GM23338 (cell line): ENCODE data around the gene AK9. TPM values are rescaled to one million over a fixed set of nuclear protein-coding genes. Genes with fewer than 3 reads are reported as not detected.

ENCODE experiments used
- ATAC-seq: fragments of 200-7000 bp; cut with Tn5 transposase; 3 replicates; pipeline ENCODE4 v1.9.1; 2020
- DNase-seq: peaks from one replicate; pipeline ENCODE4 v3.0.0-alpha.2; 2015; ENCODE audit warnings: low spot score
- H2AFZ ChIP-seq: fragments of 200-600 bp; sonication (generic); 2 replicates; pipeline ENCODE4 v1.8.0; 2016; ENCODE audit warnings: antibody characterized with exemption, mild to moderate bottlenecking, moderate library complexity
- H3F3A ChIP-seq: fragments of 200-600 bp; sonication (generic); replicated peaks from 2 replicates; pipeline ENCODE4 v1.8.0; 2017; ENCODE audit warnings: antibody characterized with exemption, mixed run types, low read depth
- H3K27ac ChIP-seq: fragments of 200-600 bp; sonication (generic); 2 replicates; pipeline ENCODE4 v1.6.1; 2016; ENCODE audit warnings: low read depth
- H3K27me3 ChIP-seq: fragments of 200-600 bp; sonication (generic); 2 replicates; pipeline ENCODE4 v1.8.0; 2016; ENCODE audit warnings: mild to moderate bottlenecking, mixed run types, moderate library complexity; ENCODE audit not compliant: insufficient read depth
- H3K36me3 ChIP-seq: fragments of 200-600 bp; sonication (generic); 2 replicates; pipeline ENCODE4 v1.8.0; 2016; ENCODE audit warnings: mild to moderate bottlenecking; ENCODE audit not compliant: insufficient read depth
- H3K4me1 ChIP-seq: fragments of 200-600 bp; sonication (generic); 2 replicates; pipeline ENCODE4 v1.8.0; 2016; ENCODE audit warnings: mild to moderate bottlenecking, moderate library complexity; ENCODE audit not compliant: insufficient read depth
- H3K4me2 ChIP-seq: fragments of 200-600 bp; sonication (generic); 2 replicates; pipeline ENCODE4 v1.7.1; 2017; ENCODE audit warnings: mixed run types
- H3K4me3 ChIP-seq: fragments of 200-600 bp; sonication (generic); 2 replicates; pipeline ENCODE4 v1.6.1; 2016; ENCODE audit warnings: mixed run types
- H3K79me2 ChIP-seq: fragments of 200-600 bp; sonication (generic); replicated peaks from 2 replicates; pipeline ENCODE4 v1.8.0; 2017; ENCODE audit warnings: mild to moderate bottlenecking; ENCODE audit not compliant: insufficient read depth
- H3K9me2 ChIP-seq: fragments of 200-600 bp; sonication (generic); 2 replicates; pipeline ENCODE4 v1.8.0; 2017; ENCODE audit not compliant: insufficient read depth
- H4K20me1 ChIP-seq: fragments of 200-600 bp; sonication (generic); replicated peaks from 2 replicates; pipeline ENCODE4 v1.8.0; 2017; ENCODE audit warnings: mild to moderate bottlenecking; ENCODE audit not compliant: insufficient read depth
- H3K27ac Mint-ChIP-seq: 2 replicates; pipeline ENCODE4 v1.8.0; 2020; ENCODE audit warnings: inconsistent platforms, mild to moderate bottlenecking, moderate library complexity, mixed read lengths
- H3K27me3 Mint-ChIP-seq: 3 replicates; pipeline ENCODE4 v1.8.0; 2022; ENCODE audit warnings: low read depth, mild to moderate bottlenecking, moderate library complexity, mixed read lengths, inconsistent platforms; ENCODE audit not compliant: insufficient read depth, poor library complexity
- H3K36me3 Mint-ChIP-seq: 3 replicates; pipeline ENCODE4 v1.8.0; 2021; ENCODE audit warnings: low read depth, mild to moderate bottlenecking, inconsistent platforms, moderate library complexity, mixed read lengths
- H3K4me1 Mint-ChIP-seq: 3 replicates; pipeline ENCODE4 v1.8.0; 2020; ENCODE audit warnings: mild to moderate bottlenecking, inconsistent platforms, mixed read lengths
- H3K4me3 Mint-ChIP-seq: 3 replicates; pipeline ENCODE4 v1.8.0; 2021; ENCODE audit warnings: moderate library complexity, mild to moderate bottlenecking, inconsistent platforms, mixed read lengths
- H3K9me3 Mint-ChIP-seq: 3 replicates; pipeline ENCODE4 v1.8.0; 2020; ENCODE audit warnings: moderate library complexity, mild to moderate bottlenecking, inconsistent platforms, mixed read lengths
- CREB1 ChIP-seq: fragments of 250-450 bp; sonication (Bioruptor Pico); IDR thresholded peaks from 2 replicates; pipeline ENCODE4 v1.5.0; 2020; ENCODE audit warnings: low read depth, mild to moderate bottlenecking, moderate library complexity
- ETS1 ChIP-seq: IDR thresholded peaks from 2 replicates; pipeline ENCODE4 v1.6.1; 2016; ENCODE audit warnings: antibody characterized with exemption
- EZH2phosphoT487 ChIP-seq: fragments of 200-600 bp; sonication (generic); IDR thresholded peaks from one replicate; pipeline ENCODE4 v1.8.1; 2018; ENCODE audit warnings: antibody characterized with exemption; ENCODE audit not compliant: unreplicated experiment
- JUNB ChIP-seq: IDR thresholded peaks from one replicate; pipeline ENCODE4 v1.6.1; 2016; ENCODE audit warnings: antibody characterized with exemption; ENCODE audit not compliant: unreplicated experiment
- STAT1 ChIP-seq: IDR thresholded peaks from one replicate; pipeline ENCODE4 v1.6.1; 2016; ENCODE audit warnings: antibody characterized with exemption; ENCODE audit not compliant: unreplicated experiment
- ZNF114 ChIP-seq: fragments of 250-450 bp; sonication (Bioruptor Pico); IDR thresholded peaks from 2 replicates; pipeline ENCODE4 v1.5.0; 2020; ENCODE audit warnings: mild to moderate bottlenecking, moderate library complexity
- ZNF331 ChIP-seq: fragments of 250-450 bp; sonication (Bioruptor Pico); IDR thresholded peaks from 2 replicates; pipeline ENCODE4 v1.5.0; 2020; ENCODE audit warnings: low read depth, mild to moderate bottlenecking, moderate library complexity
- polyA plus RNA-seq: library from polyadenylated mRNA; unstranded; fragments of >200 nt; fragmentation: Nextera tagmentation; extraction: Ambion mirVana; gene quantifications from 2 replicates; pipeline ENCODE4 v1.2.1, GENCODE V29; 2016
- total RNA-seq: library from RNA; depleted of rRNA; stranded (reverse); fragments of >200 nt; shearing (Covaris generic); gene quantifications from 2 replicates; pipeline ENCODE4 v1.2.3, GENCODE V29; 2014
- TF ChIP-seq, protein P1 (sequence below): IDR thresholded peaks from one replicate; pipeline ENCODE4 v1.6.1; 2018; ENCODE audit warnings: antibody characterized with exemption; ENCODE audit not compliant: unreplicated experiment
- TF ChIP-seq, protein P2 (sequence below), 2 experiments: fragments of 200-600 bp in 1 of 2; sonication (generic) in 1 of 2; conservative IDR thresholded peaks; 2 replicates each; pipeline versions ENCODE4 v1.5.1 to v1.6.1; 2016 to 2017; ENCODE audit warnings: antibody characterized with exemption in 2 of 2, low read depth in 2 of 2, mild to moderate bottlenecking in 2 of 2, moderate library complexity in 1 of 2
- TF ChIP-seq, protein P3 (sequence below): fragments of 250-450 bp; sonication (Bioruptor Pico); IDR thresholded peaks from 2 replicates; pipeline ENCODE4 v1.5.0; 2020; ENCODE audit warnings: mild to moderate bottlenecking, moderate library complexity

The AK9 gene
- total and polyA plus RNA-seq, 2 experiments from 2014 or later = 2.0 to 6.4 TPM

DNA sequence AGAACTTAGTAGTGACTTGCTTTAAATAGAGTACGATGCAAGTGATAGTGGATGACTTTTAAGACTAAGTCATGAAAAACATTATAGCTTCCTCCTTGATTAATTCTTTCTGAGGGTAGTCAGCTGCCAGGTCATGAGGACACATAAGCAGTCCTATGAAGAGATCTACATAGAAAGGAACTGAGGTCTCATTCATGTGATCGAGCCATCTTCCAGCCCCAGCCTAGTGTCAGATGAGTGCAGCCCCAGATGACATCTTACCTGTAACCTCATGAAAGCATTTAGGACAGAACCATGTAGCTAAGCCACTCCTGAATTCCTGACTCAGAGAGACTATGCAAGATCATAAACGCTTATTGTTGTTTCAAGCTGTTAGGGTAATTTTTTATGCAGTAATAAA lies 67.7 kb downstream of the AK9 start:
- H3K4me1 Mint-ChIP-seq = no peaks in the 10 kb centered on the region
- no peaks in the 10 kb centered on the region for H3K36me3 Mint-ChIP-seq
- Histone ChIP-seq H4K20me1 (no peaks in the 10 kb centered on the region), H3K27ac (no peak overlapping the region), H2AFZ (no peak overlapping the region), H3K36me3 (no peaks in the 10 kb centered on the region), H3F3A (no peaks in the 10 kb centered on the region), H3K4me1 (no peaks in the 10 kb centered on the region), H3K27me3 (no peaks in the 10 kb centered on the region), H3K4me3 (no peak overlapping the region), H3K9me2 (0 out of 2 replicates have a peak, but pooled peaks cover 5% of the 10 kb centered on the region), H3K79me2 (no peaks in the 10 kb centered on the region), H3K4me2 (no peak overlapping the region)
- DNase-seq (no peak), ATAC-seq (no peak)
- no peak overlapping the region for H3K27ac Mint-ChIP-seq
- H3K4me3 Mint-ChIP-seq = no peak overlapping the region
- H3K27me3 Mint-ChIP-seq = no peaks in the 10 kb centered on the region
- TF ChIP-seq CREB1 (CRISPR knock-in tag) (no peak), ZNF114 (CRISPR knock-in tag) (no peak), EZH2phosphoT487 (no peak), ETS1 (no peak), STAT1 (no peak), JUNB (no peak), ZNF331 (CRISPR knock-in tag) (no peak)
- TF ChIP-seq, protein P1, sequence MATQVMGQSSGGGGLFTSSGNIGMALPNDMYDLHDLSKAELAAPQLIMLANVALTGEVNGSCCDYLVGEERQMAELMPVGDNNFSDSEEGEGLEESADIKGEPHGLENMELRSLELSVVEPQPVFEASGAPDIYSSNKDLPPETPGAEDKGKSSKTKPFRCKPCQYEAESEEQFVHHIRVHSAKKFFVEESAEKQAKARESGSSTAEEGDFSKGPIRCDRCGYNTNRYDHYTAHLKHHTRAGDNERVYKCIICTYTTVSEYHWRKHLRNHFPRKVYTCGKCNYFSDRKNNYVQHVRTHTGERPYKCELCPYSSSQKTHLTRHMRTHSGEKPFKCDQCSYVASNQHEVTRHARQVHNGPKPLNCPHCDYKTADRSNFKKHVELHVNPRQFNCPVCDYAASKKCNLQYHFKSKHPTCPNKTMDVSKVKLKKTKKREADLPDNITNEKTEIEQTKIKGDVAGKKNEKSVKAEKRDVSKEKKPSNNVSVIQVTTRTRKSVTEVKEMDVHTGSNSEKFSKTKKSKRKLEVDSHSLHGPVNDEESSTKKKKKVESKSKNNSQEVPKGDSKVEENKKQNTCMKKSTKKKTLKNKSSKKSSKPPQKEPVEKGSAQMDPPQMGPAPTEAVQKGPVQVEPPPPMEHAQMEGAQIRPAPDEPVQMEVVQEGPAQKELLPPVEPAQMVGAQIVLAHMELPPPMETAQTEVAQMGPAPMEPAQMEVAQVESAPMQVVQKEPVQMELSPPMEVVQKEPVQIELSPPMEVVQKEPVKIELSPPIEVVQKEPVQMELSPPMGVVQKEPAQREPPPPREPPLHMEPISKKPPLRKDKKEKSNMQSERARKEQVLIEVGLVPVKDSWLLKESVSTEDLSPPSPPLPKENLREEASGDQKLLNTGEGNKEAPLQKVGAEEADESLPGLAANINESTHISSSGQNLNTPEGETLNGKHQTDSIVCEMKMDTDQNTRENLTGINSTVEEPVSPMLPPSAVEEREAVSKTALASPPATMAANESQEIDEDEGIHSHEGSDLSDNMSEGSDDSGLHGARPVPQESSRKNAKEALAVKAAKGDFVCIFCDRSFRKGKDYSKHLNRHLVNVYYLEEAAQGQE = no peak
- TF ChIP-seq, protein P2, sequence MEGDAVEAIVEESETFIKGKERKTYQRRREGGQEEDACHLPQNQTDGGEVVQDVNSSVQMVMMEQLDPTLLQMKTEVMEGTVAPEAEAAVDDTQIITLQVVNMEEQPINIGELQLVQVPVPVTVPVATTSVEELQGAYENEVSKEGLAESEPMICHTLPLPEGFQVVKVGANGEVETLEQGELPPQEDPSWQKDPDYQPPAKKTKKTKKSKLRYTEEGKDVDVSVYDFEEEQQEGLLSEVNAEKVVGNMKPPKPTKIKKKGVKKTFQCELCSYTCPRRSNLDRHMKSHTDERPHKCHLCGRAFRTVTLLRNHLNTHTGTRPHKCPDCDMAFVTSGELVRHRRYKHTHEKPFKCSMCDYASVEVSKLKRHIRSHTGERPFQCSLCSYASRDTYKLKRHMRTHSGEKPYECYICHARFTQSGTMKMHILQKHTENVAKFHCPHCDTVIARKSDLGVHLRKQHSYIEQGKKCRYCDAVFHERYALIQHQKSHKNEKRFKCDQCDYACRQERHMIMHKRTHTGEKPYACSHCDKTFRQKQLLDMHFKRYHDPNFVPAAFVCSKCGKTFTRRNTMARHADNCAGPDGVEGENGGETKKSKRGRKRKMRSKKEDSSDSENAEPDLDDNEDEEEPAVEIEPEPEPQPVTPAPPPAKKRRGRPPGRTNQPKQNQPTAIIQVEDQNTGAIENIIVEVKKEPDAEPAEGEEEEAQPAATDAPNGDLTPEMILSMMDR (conservative IDR thresholded peaks at IDR 0.05; ENCODE audit: low read depth in 2 of 2) = no peak
- TF ChIP-seq, protein P3, sequence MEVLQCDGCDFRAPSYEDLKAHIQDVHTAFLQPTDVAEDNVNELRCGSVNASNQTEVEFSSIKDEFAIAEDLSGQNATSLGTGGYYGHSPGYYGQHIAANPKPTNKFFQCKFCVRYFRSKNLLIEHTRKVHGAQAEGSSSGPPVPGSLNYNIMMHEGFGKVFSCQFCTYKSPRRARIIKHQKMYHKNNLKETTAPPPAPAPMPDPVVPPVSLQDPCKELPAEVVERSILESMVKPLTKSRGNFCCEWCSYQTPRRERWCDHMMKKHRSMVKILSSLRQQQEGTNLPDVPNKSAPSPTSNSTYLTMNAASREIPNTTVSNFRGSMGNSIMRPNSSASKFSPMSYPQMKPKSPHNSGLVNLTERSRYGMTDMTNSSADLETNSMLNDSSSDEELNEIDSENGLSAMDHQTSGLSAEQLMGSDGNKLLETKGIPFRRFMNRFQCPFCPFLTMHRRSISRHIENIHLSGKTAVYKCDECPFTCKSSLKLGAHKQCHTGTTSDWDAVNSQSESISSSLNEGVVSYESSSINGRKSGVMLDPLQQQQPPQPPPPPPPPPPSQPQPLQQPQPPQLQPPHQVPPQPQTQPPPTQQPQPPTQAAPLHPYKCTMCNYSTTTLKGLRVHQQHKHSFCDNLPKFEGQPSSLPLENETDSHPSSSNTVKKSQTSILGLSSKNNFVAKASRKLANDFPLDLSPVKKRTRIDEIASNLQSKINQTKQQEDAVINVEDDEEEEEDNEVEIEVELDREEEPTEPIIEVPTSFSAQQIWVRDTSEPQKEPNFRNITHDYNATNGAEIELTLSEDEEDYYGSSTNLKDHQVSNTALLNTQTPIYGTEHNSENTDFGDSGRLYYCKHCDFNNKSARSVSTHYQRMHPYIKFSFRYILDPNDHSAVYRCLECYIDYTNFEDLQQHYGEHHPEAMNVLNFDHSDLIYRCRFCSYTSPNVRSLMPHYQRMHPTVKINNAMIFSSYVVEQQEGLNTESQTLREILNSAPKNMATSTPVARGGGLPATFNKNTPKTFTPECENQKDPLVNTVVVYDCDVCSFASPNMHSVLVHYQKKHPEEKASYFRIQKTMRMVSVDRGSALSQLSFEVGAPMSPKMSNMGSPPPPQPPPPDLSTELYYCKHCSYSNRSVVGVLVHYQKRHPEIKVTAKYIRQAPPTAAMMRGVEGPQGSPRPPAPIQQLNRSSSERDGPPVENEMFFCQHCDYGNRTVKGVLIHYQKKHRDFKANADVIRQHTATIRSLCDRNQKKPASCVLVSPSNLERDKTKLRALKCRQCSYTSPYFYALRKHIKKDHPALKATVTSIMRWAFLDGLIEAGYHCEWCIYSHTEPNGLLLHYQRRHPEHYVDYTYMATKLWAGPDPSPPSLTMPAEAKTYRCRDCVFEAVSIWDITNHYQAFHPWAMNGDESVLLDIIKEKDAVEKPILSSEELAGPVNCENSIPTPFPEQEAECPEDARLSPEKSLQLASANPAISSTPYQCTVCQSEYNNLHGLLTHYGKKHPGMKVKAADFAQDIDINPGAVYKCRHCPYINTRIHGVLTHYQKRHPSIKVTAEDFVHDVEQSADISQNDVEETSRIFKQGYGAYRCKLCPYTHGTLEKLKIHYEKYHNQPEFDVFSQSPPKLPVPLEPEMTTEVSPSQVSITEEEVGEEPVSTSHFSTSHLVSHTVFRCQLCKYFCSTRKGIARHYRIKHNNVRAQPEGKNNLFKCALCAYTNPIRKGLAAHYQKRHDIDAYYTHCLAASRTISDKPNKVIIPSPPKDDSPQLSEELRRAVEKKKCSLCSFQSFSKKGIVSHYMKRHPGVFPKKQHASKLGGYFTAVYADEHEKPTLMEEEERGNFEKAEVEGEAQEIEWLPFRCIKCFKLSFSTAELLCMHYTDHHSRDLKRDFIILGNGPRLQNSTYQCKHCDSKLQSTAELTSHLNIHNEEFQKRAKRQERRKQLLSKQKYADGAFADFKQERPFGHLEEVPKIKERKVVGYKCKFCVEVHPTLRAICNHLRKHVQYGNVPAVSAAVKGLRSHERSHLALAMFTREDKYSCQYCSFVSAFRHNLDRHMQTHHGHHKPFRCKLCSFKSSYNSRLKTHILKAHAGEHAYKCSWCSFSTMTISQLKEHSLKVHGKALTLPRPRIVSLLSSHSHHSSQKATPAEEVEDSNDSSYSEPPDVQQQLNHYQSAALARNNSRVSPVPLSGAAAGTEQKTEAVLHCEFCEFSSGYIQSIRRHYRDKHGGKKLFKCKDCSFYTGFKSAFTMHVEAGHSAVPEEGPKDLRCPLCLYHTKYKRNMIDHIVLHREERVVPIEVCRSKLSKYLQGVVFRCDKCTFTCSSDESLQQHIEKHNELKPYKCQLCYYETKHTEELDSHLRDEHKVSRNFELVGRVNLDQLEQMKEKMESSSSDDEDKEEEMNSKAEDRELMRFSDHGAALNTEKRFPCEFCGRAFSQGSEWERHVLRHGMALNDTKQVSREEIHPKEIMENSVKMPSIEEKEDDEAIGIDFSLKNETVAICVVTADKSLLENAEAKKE (CRISPR knock-in tag) = no peak
- H3K9me3 Mint-ChIP-seq = peaks cover 3% of the 10 kb centered on the region; the same call in 1 of the 3 replicates
